ENCODE data around the gene ABHD10.

ABHD10 gene

DNA sequence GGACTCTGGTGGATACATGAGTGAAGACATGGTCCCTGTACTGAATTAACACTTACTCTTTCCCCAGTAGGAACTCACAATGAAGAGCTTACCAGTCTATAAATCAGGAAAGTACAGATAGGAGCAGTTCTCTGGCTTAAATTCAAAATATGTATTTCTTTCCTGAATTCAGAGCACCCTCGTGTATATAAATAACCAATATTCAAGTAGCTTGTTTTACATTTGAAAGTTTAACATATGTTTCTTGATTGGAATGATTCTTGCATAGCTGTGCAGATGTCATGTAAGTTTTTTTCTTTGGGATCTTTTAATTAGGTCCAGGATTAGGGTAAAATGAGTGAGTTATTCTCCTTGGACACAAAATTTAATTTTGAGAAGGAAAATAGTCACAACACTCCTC is 40.9 kb downstream of the ABHD10 start:
- TF ChIP-seq, protein P1, sequence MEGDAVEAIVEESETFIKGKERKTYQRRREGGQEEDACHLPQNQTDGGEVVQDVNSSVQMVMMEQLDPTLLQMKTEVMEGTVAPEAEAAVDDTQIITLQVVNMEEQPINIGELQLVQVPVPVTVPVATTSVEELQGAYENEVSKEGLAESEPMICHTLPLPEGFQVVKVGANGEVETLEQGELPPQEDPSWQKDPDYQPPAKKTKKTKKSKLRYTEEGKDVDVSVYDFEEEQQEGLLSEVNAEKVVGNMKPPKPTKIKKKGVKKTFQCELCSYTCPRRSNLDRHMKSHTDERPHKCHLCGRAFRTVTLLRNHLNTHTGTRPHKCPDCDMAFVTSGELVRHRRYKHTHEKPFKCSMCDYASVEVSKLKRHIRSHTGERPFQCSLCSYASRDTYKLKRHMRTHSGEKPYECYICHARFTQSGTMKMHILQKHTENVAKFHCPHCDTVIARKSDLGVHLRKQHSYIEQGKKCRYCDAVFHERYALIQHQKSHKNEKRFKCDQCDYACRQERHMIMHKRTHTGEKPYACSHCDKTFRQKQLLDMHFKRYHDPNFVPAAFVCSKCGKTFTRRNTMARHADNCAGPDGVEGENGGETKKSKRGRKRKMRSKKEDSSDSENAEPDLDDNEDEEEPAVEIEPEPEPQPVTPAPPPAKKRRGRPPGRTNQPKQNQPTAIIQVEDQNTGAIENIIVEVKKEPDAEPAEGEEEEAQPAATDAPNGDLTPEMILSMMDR (IDR thresholded peaks at IDR 0.05) = no peak
- H3K36me3 ChIP-seq = no peaks in the 10 kb centered on the region
- H3K4me3 ChIP-seq (ENCODE audit: low read depth in 1 of 2, low read length in 1 of 2) = no peak overlapping the region
- no peak overlapping the region for H3K27ac ChIP-seq
- H3K27me3 ChIP-seq = no peaks in the 10 kb centered on the region
- H3K9me3 ChIP-seq = no peaks in the 10 kb centered on the region
- peaks cover 0 to 6% of the 10 kb centered on the region in 2 experiments for H3K4me1 ChIP-seq (ENCODE audit: control insufficient read depth in 1 of 2, insufficient read depth in 1 of 2, low read depth in 1 of 2, low read length in 1 of 2)

DNA sequence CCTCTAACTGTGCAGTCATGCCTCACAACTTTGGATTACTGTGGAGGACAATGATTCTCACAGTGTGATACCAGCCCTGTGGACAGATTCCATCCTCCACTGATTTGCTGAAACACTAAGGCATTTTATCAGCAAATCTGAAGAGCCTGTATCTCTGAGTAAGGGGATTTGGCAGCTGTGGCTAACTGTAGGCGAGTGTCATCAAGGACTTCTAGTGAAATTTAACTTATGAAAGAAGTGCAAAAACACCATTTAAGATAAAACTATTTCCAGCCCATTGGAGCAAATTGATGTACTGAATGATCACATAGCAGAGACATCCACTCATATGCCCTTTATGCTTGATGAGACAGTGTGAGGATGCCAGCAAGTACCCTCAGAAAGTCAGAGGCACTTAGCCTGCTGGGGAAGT is 41.9 kb downstream of the ABHD10 start:
- H3K27me3 ChIP-seq = no peaks in the 10 kb centered on the region

DNA sequence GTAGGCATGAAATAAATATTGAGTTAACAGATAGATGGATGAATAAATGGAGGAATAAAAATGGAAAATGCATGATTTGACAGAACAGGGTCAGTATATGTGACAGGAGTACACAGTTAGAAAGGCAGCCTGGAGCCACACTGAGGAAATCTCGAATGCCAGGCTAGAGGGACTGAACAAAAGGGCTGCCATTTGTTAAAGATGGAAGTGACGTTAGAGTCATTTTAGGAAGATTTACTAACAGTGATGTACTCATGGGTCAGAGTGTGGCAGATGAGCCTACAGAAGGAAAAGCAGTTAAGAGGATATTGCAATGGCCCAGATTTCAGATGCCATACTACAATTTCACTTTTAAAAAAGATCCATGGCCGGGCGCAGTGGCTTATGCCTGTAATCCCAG is 48.3 kb downstream of the ABHD10 start:
- no peaks in the 10 kb centered on the region for H3K9me3 ChIP-seq
- no peak overlapping the region for H3K27ac ChIP-seq
- H3K4me1 ChIP-seq (ENCODE audit: control insufficient read depth in 1 of 2, insufficient read depth in 1 of 2, low read depth in 1 of 2, low read length in 1 of 2) = no peaks in the 10 kb centered on the region
- H3K36me3 ChIP-seq = no peaks in the 10 kb centered on the region
- H3K27me3 ChIP-seq = no peaks in the 10 kb centered on the region
- H3K4me3 ChIP-seq (ENCODE audit: low read depth in 1 of 2, low read length in 1 of 2) = no peak overlapping the region
- TF ChIP-seq, protein P1 (IDR thresholded peaks at IDR 0.05) = no peak

More for the DNA sequence above, 41.9 kb downstream of the ABHD10 start:
- TF ChIP-seq, protein P1 (IDR thresholded peaks at IDR 0.05) = no peak
- Histone ChIP-seq H3K4me1 (ENCODE audit: control insufficient read depth in 1 of 2, insufficient read depth in 1 of 2, low read depth in 1 of 2, low read length in 1 of 2) (peaks cover 0 to 6% of the 10 kb centered on the region in 2 experiments), H3K36me3 (no peaks in the 10 kb centered on the region), H3K4me3 (ENCODE audit: low read depth in 1 of 2, low read length in 1 of 2) (no peak overlapping the region), H3K9me3 (no peaks in the 10 kb centered on the region), H3K27ac (no peak overlapping the region)

DNA sequence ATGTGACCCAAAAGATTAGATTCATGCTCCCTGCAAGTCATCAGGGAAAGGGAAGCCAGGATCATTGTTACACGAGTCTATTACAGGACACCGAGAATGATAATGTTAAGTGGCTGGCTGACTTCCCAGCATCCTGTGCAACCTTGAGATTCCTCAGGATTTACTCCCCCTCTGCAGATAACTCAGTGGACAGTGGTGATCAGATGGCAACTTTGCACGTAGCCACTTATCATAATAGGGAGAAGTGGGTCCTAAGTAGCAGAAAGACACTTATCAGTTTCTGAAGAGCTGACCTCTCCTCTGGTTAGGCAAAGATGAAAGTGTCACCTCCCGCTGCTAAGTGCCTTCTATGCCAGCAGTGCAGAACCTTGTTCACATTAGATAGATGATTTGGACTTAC is 49.0 kb downstream of the ABHD10 start:
- H3K36me3 ChIP-seq = no peaks in the 10 kb centered on the region
- H3K27ac ChIP-seq = no peak overlapping the region

DNA sequence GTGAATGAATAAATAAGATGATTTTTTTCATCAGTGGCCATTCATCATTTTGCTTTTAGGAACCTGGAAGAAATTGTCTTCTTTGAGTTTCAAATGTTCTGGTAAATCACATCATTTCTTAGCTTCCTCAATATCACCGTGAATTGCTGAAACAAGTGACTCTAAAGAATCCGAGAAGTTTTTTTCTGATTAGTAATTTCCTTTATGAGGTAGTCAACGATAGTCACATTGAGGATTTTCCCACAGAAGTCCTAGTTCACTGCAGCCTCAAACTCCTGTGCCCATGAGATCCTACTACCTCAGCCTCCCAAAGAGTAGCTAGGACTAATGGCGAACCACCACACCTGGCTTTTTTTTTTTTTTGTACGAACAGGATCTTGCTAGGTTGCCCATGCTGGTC is 52.1 kb downstream of the ABHD10 start:
- Histone ChIP-seq H3K4me3 (ENCODE audit: low read depth in 1 of 2, low read length in 1 of 2) (no peak overlapping the region), H3K27me3 (no peaks in the 10 kb centered on the region), H3K36me3 (no peaks in the 10 kb centered on the region), H3K4me1 (ENCODE audit: control insufficient read depth in 1 of 2, insufficient read depth in 1 of 2, low read depth in 1 of 2, low read length in 1 of 2) (no peaks in the 10 kb centered on the region), H3K27ac (no peak overlapping the region), H3K9me3 (no peaks in the 10 kb centered on the region)
- TF ChIP-seq, protein P1 (IDR thresholded peaks at IDR 0.05) = no peak

More for the DNA sequence above, 49.0 kb downstream of the ABHD10 start:
- H3K9me3 ChIP-seq = no peaks in the 10 kb centered on the region
- H3K4me3 ChIP-seq (ENCODE audit: low read depth in 1 of 2, low read length in 1 of 2) = no peak overlapping the region
- H3K27me3 ChIP-seq = no peaks in the 10 kb centered on the region
- TF ChIP-seq, protein P1 (IDR thresholded peaks at IDR 0.05) = no peak
- no peaks in the 10 kb centered on the region for H3K4me1 ChIP-seq (ENCODE audit: control insufficient read depth in 1 of 2, insufficient read depth in 1 of 2, low read depth in 1 of 2, low read length in 1 of 2)
